Ishikawa (cell line): ENCODE data around the gene CEP97.

Source experiments
- CREB1 ChIP-seq: IDR thresholded peaks from 2 replicates; pipeline ENCODE4 v1.6.1; 2012; ENCODE audit warnings: low read depth
- EGR1 ChIP-seq: IDR thresholded peaks from 2 replicates; pipeline ENCODE4 v1.6.1; 2012
- EP300 ChIP-seq: IDR thresholded peaks from 2 replicates; pipeline ENCODE4 v1.6.1; 2012; ENCODE audit warnings: borderline replicate concordance
- FOXM1 ChIP-seq: IDR thresholded peaks from 2 replicates; pipeline ENCODE4 v1.6.1; 2012; ENCODE audit warnings: low read depth, borderline replicate concordance
- NFIC ChIP-seq: IDR thresholded peaks from 2 replicates; pipeline ENCODE4 v1.6.1; 2012
- RAD21 ChIP-seq: IDR thresholded peaks from 2 replicates; pipeline ENCODE4 v1.6.1; 2012; ENCODE audit warnings: low read depth
- REST ChIP-seq: IDR thresholded peaks from 2 replicates; pipeline ENCODE4 v1.6.1; 2012; ENCODE audit warnings: low read depth, mild to moderate bottlenecking
- YY1 ChIP-seq: IDR thresholded peaks from 2 replicates; pipeline ENCODE4 v1.6.1; 2012; ENCODE audit warnings: low read depth

GRCh38 chr3:101791778-101792177, 67.4 kb downstream of the CEP97 start:
- no peak for TF ChIP-seq RAD21
- no peak for TF ChIP-seq CREB1
- TF ChIP-seq EP300 = no peak
- no peak for TF ChIP-seq EGR1
- no peak for TF ChIP-seq YY1
- no peak for TF ChIP-seq NFIC
- no peak for TF ChIP-seq REST
- no peak for TF ChIP-seq FOXM1
